ENCODE data around the gene CIAO3.

Gene CIAO3

GRCh38 chr16:734208-734980, 6.4 kb downstream of the CIAO3 start:
- no peak for DNase-seq

GRCh38 chr16:733382-734207, 7.2 kb downstream of the CIAO3 start:
- no peak for DNase-seq

DNA sequence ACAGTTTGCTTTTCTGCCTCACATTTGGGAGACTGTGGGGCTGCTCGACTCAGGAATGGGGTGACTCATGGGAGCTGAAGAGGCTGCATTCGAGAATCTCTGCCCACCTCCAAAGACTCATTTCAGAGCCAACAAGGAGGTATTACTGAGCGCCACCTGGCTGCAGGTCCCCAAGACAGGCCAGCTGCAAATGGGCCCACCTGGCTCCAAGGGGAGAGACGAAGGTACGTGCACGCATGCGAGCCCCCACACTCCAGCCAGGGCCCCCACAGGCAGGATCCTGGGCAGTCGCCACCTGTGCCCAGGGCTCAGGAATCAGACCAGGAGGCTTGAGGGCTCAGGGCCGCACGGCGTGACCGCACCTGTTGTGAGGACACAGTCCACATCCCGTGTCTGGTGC, 7.9 kb downstream of the CIAO3 start:
- no peak for DNase-seq

DNA sequence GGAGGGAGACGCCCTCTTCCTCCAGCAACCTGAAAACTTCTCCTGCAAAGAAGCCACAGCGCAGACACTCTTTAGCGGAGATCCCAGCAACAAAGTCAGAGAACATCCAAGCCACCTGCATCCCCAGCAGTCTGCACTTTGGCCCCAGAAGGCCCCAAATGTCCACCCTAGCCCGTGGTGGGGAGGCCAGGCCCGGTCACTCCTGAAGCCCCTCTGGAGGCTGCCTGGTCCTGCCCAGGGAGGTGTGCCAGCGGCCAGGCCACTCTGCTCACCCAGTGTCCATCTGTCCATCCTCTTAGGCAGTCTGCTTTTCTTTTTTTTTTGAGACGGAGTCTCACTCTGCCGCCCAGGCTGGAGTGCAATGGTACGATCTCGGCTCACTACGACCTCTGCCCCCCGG, 8.5 kb downstream of the CIAO3 start:
- no peak for DNase-seq

DNA sequence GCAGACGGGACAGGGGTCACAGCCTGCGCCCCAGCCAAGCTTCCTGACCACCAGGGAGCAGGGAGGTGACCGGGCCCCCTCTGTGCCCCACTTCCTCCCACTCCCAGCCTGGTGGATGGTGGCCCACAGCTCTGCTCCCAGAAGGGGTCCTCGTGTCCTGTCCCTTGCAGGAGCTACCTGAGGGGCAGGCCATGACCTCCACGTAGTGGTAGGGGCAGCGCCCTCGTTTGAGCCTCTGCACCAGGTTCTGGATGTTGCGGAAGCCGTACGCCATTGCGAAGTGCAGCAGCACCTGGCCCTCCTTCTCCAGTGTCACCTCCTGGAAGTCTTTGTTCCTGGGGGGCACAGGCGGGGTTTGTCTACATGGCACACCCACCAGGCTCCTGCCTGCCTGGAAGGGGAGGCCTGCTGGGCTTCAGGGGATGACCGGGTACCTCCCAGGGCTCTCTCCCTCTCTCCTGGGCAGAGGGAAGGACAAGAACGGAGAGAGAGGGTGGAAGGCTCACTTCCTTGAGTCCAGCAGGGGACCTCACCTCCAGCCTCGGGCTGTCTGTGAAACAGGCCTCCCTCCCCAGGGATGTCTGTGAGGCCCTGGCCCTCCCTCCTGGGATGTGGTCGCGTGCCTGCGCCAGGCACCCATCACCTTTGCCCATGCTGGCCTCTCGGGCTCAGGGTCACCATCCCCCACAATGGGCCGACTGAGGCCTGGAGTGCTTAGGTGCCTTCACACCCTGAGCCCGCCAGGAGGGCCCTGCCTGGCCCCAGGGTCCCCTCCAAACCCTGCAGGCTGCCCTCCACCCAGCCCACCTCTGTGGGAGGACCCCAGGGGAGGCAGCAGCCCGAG, 9.9 kb downstream of the CIAO3 start:
- no peak for DNase-seq

- no peak for DNase-seq
Observed at GRCh38 chr16:729768-730665, 10.8 kb downstream of the CIAO3 start.

GRCh38 chr16:728890-729744, 11.7 kb downstream of the CIAO3 start:
- no peak for DNase-seq

- no peak for DNase-seq
Observed at GRCh38 chr16:728131-728889, 12.5 kb downstream of the CIAO3 start.

DNA sequence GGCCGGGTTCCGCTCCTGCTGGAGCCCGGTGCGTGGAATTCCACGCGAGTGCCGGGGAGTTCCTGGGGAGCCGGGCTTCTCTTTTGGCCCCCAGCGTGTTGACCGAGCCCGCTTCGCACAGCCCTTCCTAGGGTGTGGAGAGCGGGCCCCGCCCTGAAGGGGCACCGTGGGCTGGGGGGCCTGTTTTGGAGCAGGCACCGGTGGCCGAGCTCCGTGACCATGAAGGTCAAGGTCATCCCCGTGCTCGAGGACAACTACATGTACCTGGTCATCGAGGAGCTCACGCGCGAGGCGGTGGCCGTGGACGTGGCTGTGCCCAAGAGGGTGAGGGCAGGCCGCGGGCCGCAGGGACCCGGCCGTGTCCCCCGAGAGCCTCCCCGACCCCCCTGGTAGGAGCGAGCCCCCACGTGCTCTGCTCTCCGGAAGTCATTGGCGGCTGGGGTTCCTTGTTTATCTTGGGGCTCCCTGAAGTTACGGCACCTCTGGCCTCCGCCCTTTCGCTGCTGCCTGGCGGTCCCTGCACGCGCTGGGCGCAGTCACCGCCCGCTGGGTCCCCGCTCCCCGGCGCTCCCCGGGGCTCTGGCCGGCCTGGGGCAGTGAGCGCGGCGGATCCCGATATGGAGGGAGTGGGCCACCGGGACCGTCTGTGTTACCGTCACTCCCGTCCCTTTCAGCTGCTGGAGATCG, 13.4 kb downstream of the CIAO3 start:
- DNase-seq, result no peak

- no peak for DNase-seq
Observed at GRCh38 chr16:726438-727290, 14.1 kb downstream of the CIAO3 start, which contains the start of the genes CCDC78 and HAGHL. CCDC78 (minus strand) TSS chr16:726443; CDS start chr16:726367, 76 bp downstream. HAGHL (plus strand) TSS chr16:727106; CDS start chr16:727510, 404 bp downstream.

DNA sequence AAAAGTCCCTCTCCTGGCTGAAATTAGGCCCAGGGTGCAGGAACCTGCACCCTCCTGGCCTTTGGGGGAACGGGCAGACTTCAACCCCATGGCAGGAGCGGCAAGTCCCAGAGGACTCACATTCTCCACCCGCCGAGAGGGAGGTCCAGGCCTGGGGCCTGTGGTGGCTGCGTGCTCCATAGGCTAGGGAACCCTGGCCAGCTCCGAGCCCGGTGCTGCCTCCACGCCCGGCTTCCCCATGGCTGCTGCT, 14.7 kb downstream of the CIAO3 start:
- DNase-seq, result no peak

GRCh38 chr16:725463-726187, 15.2 kb downstream of the CIAO3 start:
- DNase-seq, result no peak

GRCh38 chr16:725041-725376, 15.8 kb downstream of the CIAO3 start:
- no peak for DNase-seq

- no peak for DNase-seq
Observed at GRCh38 chr16:724188-725040, 16.4 kb downstream of the CIAO3 start.

DNA sequence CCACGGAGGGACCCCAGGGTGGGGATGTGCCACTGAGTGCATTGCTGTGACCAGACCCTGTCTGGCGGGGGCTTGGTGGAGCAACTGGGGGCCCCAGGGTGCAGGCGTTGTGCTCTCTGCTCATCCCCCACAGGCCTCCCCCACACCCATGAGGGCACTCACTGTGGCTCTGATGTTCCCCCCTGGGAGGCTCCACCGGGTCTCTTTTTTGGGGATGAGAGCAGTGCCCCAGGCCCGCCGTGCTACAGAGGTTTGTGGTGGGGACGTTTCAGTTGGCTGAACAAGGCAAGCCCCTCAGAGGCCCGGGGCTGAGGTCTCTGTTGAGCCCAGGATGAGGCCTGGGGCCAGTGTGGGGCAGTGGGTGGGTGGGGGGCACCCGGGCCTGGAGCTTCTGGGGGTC, 17.1 kb downstream of the CIAO3 start:
- DNase-seq, result no peak

DNA sequence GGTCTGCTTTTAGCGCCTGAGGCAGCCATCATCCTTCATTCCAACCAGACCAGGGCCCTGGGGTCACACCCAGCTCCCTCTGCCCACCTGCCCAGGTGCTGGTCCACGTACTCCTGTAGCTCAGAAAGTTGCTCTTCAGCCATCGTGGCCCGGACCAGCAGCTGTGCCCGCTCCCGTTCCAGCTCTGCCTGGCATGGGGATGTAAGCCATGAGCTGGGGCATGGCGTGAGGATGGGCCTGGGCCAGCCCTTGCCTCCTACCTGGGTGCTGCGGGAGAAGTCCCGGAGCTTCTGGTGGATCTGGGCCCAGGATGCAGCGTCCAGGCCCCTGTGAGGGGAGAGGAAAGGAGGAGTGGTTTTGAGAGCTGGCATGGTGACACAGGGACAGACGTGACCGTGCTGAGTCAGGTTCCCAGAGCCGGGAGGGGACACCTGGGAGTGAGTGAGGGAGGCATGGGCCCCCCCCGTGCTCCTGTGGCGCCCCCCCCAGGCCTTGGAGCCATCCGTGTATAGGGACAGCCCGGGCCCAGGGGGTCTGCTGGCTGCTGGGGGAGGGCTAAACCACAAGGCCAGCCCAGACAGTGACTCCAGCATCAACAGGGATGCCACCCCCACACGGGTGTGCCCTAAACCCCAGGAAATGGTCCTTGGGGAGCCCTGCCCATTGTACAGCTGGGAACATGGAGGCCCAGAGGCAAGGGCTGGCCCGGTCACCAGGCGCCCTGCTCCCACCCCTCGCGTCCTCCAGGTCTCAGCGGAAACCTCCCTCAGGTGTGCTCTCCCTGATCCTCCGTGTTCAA, 17.8 kb downstream of the CIAO3 start:
- DNase-seq, result no peak
